ENCODE measurements around the gene PFDN6. TPM values are rescaled to one million over a fixed set of nuclear protein-coding genes. Genes with fewer than 3 reads are reported as not detected.

Gene PFDN6
- total and polyA plus RNA-seq, 9 of the 15 experiments (the other 6 are each of a cell fraction or from before 2014, with no cell fraction given), result 6.8 to 475 (median 216) TPM

DNA sequence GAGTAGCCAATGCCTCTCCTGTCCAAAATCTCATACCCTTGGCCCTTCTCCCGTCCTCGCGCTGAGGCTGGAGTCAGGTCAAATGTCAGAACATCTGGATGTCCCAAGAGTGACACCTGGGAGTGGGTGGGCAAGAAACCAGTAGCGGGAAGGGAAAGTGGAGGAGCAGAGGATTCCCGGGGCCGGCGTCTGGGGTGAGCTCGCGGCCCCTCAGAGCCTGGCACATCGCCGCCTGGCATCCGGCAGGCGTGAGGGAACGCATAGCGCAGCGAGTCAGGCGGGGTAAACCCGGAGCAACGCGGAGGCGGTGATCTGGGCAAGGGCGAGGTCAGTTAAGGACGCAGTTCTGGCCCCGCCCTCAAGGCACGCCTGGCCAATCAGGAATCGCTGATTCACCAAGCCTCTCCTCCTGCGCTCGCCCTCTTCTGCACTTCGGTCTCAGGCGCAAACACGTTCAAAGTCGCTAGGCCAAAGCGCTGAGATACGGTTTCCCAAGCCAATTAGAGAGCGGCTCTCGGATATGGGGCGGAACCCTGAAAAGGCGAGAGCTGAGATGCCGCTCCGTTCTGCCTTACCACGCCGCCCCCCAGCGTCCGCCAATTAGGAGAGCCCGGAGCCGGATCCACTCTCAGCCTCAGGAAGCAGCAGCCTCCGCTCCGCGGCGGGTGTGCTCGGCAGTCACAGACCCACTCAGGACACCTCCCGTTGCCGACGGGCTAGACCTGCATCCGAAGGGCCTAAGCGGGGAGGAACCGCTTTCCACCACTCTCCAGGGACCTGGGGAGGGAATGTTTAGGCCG is 40.3 kb upstream of the PFDN6 start (continued):
- TF ChIP-seq, protein P1, sequence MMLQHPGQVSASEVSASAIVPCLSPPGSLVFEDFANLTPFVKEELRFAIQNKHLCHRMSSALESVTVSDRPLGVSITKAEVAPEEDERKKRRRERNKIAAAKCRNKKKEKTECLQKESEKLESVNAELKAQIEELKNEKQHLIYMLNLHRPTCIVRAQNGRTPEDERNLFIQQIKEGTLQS (IDR thresholded peaks at IDR 0.05), result no peak
- TF ChIP-seq, protein P1 (CRISPR knock-in tag; conservative IDR thresholded peaks at IDR 0.05), result no peak
- TF ChIP-seq, protein P2, sequence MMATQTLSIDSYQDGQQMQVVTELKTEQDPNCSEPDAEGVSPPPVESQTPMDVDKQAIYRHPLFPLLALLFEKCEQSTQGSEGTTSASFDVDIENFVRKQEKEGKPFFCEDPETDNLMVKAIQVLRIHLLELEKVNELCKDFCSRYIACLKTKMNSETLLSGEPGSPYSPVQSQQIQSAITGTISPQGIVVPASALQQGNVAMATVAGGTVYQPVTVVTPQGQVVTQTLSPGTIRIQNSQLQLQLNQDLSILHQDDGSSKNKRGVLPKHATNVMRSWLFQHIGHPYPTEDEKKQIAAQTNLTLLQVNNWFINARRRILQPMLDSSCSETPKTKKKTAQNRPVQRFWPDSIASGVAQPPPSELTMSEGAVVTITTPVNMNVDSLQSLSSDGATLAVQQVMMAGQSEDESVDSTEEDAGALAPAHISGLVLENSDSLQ (IDR thresholded peaks at IDR 0.05), result peak; percentile 98
- TF ChIP-seq ZNF551 (CRISPR knock-in tag; IDR thresholded peaks at IDR 0.05) (no peak), ZNF311 (CRISPR knock-in tag; IDR thresholded peaks at IDR 0.05) (no peak), HDGF (IDR thresholded peaks at IDR 0.05) (peak; percentile 53; the same call in 1 of the 2 replicates), ZNF830 (CRISPR knock-in tag; IDR thresholded peaks at IDR 0.05) (0 out of 2 replicates have a peak, but pooled peaks have one; percentile 57), MYNN (IDR thresholded peaks at IDR 0.05) (peak; percentile 52; the same call in 1 of the 2 replicates), MYNN (CRISPR knock-in tag; IDR thresholded peaks at IDR 0.05) (no peak), ZNF586 (CRISPR knock-in tag; conservative IDR thresholded peaks at IDR 0.05) (no peak), ZNF12 (CRISPR knock-in tag; IDR thresholded peaks at IDR 0.05) (no peak), TAF1 (IDR thresholded peaks at IDR 0.05; ENCODE audit: control insufficient read depth, extremely low read depth, insufficient read depth, low read length, severe bottlenecking) (peak; percentile 72), GTF2E2 (tag; IDR thresholded peaks at IDR 0.05) (no peak), HIVEP1 (CRISPR knock-in tag; IDR thresholded peaks at IDR 0.05) (no peak), SIN3B (IDR thresholded peaks at IDR 0.05; ENCODE audit: low read depth) (no peak), HNRNPH1 (optimal IDR thresholded peaks at IDR 0.05; ENCODE audit: low read depth, low read length) (no peak), NFXL1 (CRISPR knock-in tag; IDR thresholded peaks at IDR 0.05) (no peak), ETV6 (IDR thresholded peaks at IDR 0.05; ENCODE audit: borderline replicate concordance in 1 of 2, low read depth in 2 of 2, low read length in 1 of 2) (no peak), ETV6 (CRISPR knock-in tag; IDR thresholded peaks at IDR 0.05; ENCODE audit: borderline replicate concordance) (no peak), SMARCB1 (IDR thresholded peaks at IDR 0.05; ENCODE audit: insufficient read length, low read depth) (peak; percentile 25), DPF2 (IDR thresholded peaks at IDR 0.05) (no peak; the same call in none of the 2 replicates), NBN (IDR thresholded peaks at IDR 0.05; ENCODE audit: low read depth) (no peak; the same call in none of the 2 replicates), DNMT1 (IDR thresholded peaks at IDR 0.05) (peak; percentile 84; the same call in 1 of the 2 replicates), HDAC3 (IDR thresholded peaks at IDR 0.05; ENCODE audit: borderline replicate concordance, partially characterized antibody) (no peak), ZNF217 (CRISPR knock-in tag; IDR thresholded peaks at IDR 0.05) (no peak)

Measured in K562 (cell line).